ENCODE measurements around the gene KLRC4. TPM values are rescaled to one million over a fixed set of nuclear protein-coding genes. Genes with fewer than 3 reads are reported as not detected.
"Not testable (repeated sequence)": the region's sequence is repeated elsewhere in the genome, so short reads cannot be mapped to it uniquely, and the experiment has no call there.

KLRC4 gene
- total RNA-seq, 2 donors from 2014 or later = not detected

- H3K36me3 ChIP-seq (replicated peaks in 1 of 2; ENCODE audit: insufficient read depth in 1 of 2, low read depth in 2 of 2); intact Hi-C loops (cut with DNase I); H3K4me1 ChIP-seq; H3K9me3 ChIP-seq; H3K27ac ChIP-seq; DNase-seq; H3K27me3 ChIP-seq; ATAC-seq; H3K4me3 ChIP-seq: not testable (repeated sequence)
- WGBS, 2 donors = 0% methylated on average over 1 of the region's 3 CpGs; no CpG with 5 or more reads in 1 of the 2 donors
Observed at GRCh38 chr12:10422159-10422558, 12.6 kb upstream of the KLRC4 start.

- intact Hi-C loops (cut with DNase I); DNase-seq; H3K4me1 ChIP-seq; H3K9me3 ChIP-seq; H3K4me3 ChIP-seq; H3K36me3 ChIP-seq (replicated peaks in 1 of 2; ENCODE audit: insufficient read depth in 1 of 2, low read depth in 2 of 2); H3K27me3 ChIP-seq; H3K27ac ChIP-seq; ATAC-seq: not testable (repeated sequence)
- 44 to 64% methylated on average over 1 of the region's 1 CpG for WGBS, 2 donors
Observed at GRCh38 chr12:10420334-10420733, 10.8 kb upstream of the KLRC4 start, which contains the start of gene KLRC3. TSS of gene KLRC3 (minus strand) at chr12:10420595. CDS start at chr12:10420550, 45 bp downstream.

GRCh38 chr12:10408842-10409241 is 715 bp downstream of the KLRC4 start:
- ATAC-seq = no peak
- Histone ChIP-seq H3K27ac (no peak overlapping the region), H3K27me3 (no peaks in the 10 kb centered on the region), H3K4me1 (no peaks in the 10 kb centered on the region), H3K9me3 (no peaks in the 10 kb centered on the region), H3K4me3 (no peak overlapping the region), H3K36me3 (replicated peaks in 1 of 2; ENCODE audit: insufficient read depth in 1 of 2, low read depth in 2 of 2) (no peaks in the 10 kb centered on the region)
- DNase-seq = no peak
- TF ChIP-seq CTCF (IDR thresholded peaks at IDR 0.05) (no peak), POLR2A (IDR thresholded peaks at IDR 0.05) (no peak)
- 62 to 76% methylated on average over 3 of the region's 3 CpGs for WGBS, 2 donors
- intact Hi-C loops (cut with DNase I) = no loop called here

GRCh38 chr12:10406725-10407124 is 2.8 kb downstream of the KLRC4 start:
- Histone ChIP-seq H3K4me3 (no peak overlapping the region), H3K27ac (no peak overlapping the region), H3K36me3 (replicated peaks in 1 of 2; ENCODE audit: insufficient read depth in 1 of 2, low read depth in 2 of 2) (no peaks in the 10 kb centered on the region), H3K9me3 (no peaks in the 10 kb centered on the region), H3K4me1 (no peaks in the 10 kb centered on the region), H3K27me3 (no peaks in the 10 kb centered on the region)
- WGBS, 2 donors = 47 to 61% methylated on average over 4 of the region's 4 CpGs
- TF ChIP-seq CTCF (IDR thresholded peaks at IDR 0.05) = no peak
- TF ChIP-seq POLR2A (IDR thresholded peaks at IDR 0.05) = no peak
- ATAC-seq (no peak), DNase-seq (peak in 2 of 4 donors; percentile 12 to 26)
- intact Hi-C loops (cut with DNase I) = no loop called here

GRCh38 chr12:10405294-10405693 is 4.3 kb downstream of the KLRC4 start:
- no peak overlapping the region for H3K27ac ChIP-seq
- no peaks in the 10 kb centered on the region for H3K9me3 ChIP-seq
- DNase-seq = no peak
- TF ChIP-seq POLR2A (IDR thresholded peaks at IDR 0.05) (no peak), CTCF (IDR thresholded peaks at IDR 0.05) (no peak)
- no peaks in the 10 kb centered on the region for H3K27me3 ChIP-seq
- no peak for ATAC-seq
- no peaks in the 10 kb centered on the region for H3K4me1 ChIP-seq
- intact Hi-C loops (cut with DNase I) = no loop called here
- WGBS, 2 donors = 86 to 89% methylated on average over 5 of the region's 5 CpGs
- no peaks in the 10 kb centered on the region for H3K36me3 ChIP-seq (replicated peaks in 1 of 2; ENCODE audit: insufficient read depth in 1 of 2, low read depth in 2 of 2)
- H3K4me3 ChIP-seq = no peak overlapping the region

GRCh38 chr12:10404798-10405197 is 4.8 kb downstream of the KLRC4 start:
- intact Hi-C loops (cut with DNase I) = no loop called here
- no peak overlapping the region for H3K4me3 ChIP-seq
- H3K27ac ChIP-seq = no peak overlapping the region
- no peak for TF ChIP-seq CTCF (IDR thresholded peaks at IDR 0.05)
- no peak for TF ChIP-seq POLR2A (IDR thresholded peaks at IDR 0.05)
- no peaks in the 10 kb centered on the region for H3K36me3 ChIP-seq (replicated peaks in 1 of 2; ENCODE audit: insufficient read depth in 1 of 2, low read depth in 2 of 2)
- H3K4me1 ChIP-seq = no peaks in the 10 kb centered on the region
- no peaks in the 10 kb centered on the region for H3K27me3 ChIP-seq
- ATAC-seq (no peak), DNase-seq (no peak)
- H3K9me3 ChIP-seq = no peaks in the 10 kb centered on the region
